ENCODE results near the gene WDFY4. TPM values are rescaled to one million over a fixed set of nuclear protein-coding genes. Genes with fewer than 3 reads are reported as not detected.

The WDFY4 gene
- total RNA-seq, 1 experiment from 2014 or later, result 0.22 TPM

DNA sequence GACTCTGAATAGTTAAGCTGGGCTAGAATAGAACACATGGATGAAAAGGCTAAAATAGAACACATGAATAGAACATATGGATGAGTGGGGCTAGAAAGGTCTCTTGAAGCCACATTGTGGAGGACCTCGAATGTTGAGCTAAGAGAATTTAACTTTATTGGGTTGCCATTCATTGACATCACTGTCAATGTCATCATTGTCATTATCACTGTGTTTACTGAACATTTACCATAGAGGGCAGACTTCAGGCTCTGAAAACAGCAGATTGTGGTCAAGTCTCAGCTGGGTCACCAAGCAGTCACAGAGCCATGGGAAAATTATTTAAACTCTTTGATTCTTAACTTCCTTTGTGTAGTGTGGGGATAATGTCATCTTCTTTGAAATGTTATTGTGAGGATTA, 80.4 kb downstream of the WDFY4 start:
- DNase-seq (ENCODE audit: low read depth, low spot score) (no peak), ATAC-seq (no peak)
- Histone ChIP-seq H3K4me1 (ENCODE audit: control insufficient read depth in 1 of 2, insufficient read depth in 2 of 2, low read length in 2 of 2) (no peaks in the 10 kb centered on the region), H3K36me3 (ENCODE audit: control insufficient read depth in 1 of 2, insufficient read depth in 2 of 2, low read length in 2 of 2) (no peaks in the 10 kb centered on the region), H3K4me2 (ENCODE audit: low read length) (no peak overlapping the region), H3K9me2 (ENCODE audit: insufficient read depth) (no peaks in the 10 kb centered on the region), H3K4me3 (replicated peaks in 1 of 2; ENCODE audit: low read depth in 1 of 2, low read length in 2 of 2) (no peak overlapping the region), H2AFZ (ENCODE audit: low read depth, low read length, poor library complexity, severe bottlenecking) (no peak overlapping the region), H3K9ac (ENCODE audit: low read length) (no peak overlapping the region), H4K20me1 (ENCODE audit: insufficient read depth) (no peaks in the 10 kb centered on the region), H3K27ac (ENCODE audit: low read depth, low read length) (no peak overlapping the region), H3K9me3 (ENCODE audit: control insufficient read depth in 1 of 2, insufficient read depth in 1 of 2, low read depth in 1 of 2, low read length in 2 of 2) (no peaks in the 10 kb centered on the region), H3K79me2 (ENCODE audit: insufficient read depth, low read length) (no peaks in the 10 kb centered on the region), H3K27me3 (ENCODE audit: insufficient read depth, low read length) (peaks cover 33% of the 10 kb centered on the region)
- POLR2A ChIA-PET, result no interaction called here
- intact Hi-C loops (cut with micrococcal nuclease), result no loop called here
- BruUV-seq (replicated peaks), result no TSS peak
- TF ChIP-seq JUND (IDR thresholded peaks at IDR 0.05), result no peak
- TF ChIP-seq CTCF (IDR thresholded peaks at IDR 0.05 in 2 of 3, conservative IDR thresholded peaks at IDR 0.05 in 1 of 3; ENCODE audit: borderline replicate concordance in 1 of 3, insufficient read depth in 1 of 3, low read depth in 2 of 3, low read length in 2 of 3), result peak in 2 of 3 experiments; percentile 14 to 28; a peak in 1 of 6 replicates
- CTCF ChIA-PET, result interaction anchor here (1.4 kb wide), 1 partner anchor 109 kb away, joined by 4 read pairs; no protein-coding TSS in a partner anchor
- RAD21 ChIA-PET (ENCODE audit: low non-redundant PET in 1 of 2, low total read pairs in 2 of 2, uncharacterized antibody in 2 of 2, unreplicated experiment in 2 of 2), result no interaction called here

GRCh38 chr10:48765527-48765926, 80.9 kb downstream of the WDFY4 start:
- POLR2A ChIA-PET, result no interaction called here
- Histone ChIP-seq H3K27me3 (ENCODE audit: insufficient read depth, low read length) (peaks cover 33% of the 10 kb centered on the region), H3K4me1 (ENCODE audit: control insufficient read depth in 1 of 2, insufficient read depth in 2 of 2, low read length in 2 of 2) (no peaks in the 10 kb centered on the region), H3K27ac (ENCODE audit: low read depth, low read length) (no peak overlapping the region), H3K9me3 (ENCODE audit: control insufficient read depth in 1 of 2, insufficient read depth in 1 of 2, low read depth in 1 of 2, low read length in 2 of 2) (no peaks in the 10 kb centered on the region), H3K4me2 (ENCODE audit: low read length) (no peak overlapping the region), H3K36me3 (ENCODE audit: control insufficient read depth in 1 of 2, insufficient read depth in 2 of 2, low read length in 2 of 2) (no peaks in the 10 kb centered on the region), H2AFZ (ENCODE audit: low read depth, low read length, poor library complexity, severe bottlenecking) (no peak overlapping the region), H3K9ac (ENCODE audit: low read length) (no peak overlapping the region), H4K20me1 (ENCODE audit: insufficient read depth) (no peaks in the 10 kb centered on the region), H3K4me3 (replicated peaks in 1 of 2; ENCODE audit: low read depth in 1 of 2, low read length in 2 of 2) (no peak overlapping the region), H3K79me2 (ENCODE audit: insufficient read depth, low read length) (no peaks in the 10 kb centered on the region), H3K9me2 (ENCODE audit: insufficient read depth) (no peaks in the 10 kb centered on the region)
- intact Hi-C loops (cut with micrococcal nuclease), result no loop called here
- no peak for DNase-seq (ENCODE audit: low read depth, low spot score)
- RAD21 ChIA-PET (ENCODE audit: low non-redundant PET in 1 of 2, low total read pairs in 2 of 2, uncharacterized antibody in 2 of 2, unreplicated experiment in 2 of 2), result no interaction called here
- CTCF ChIA-PET, result no interaction called here
- BruUV-seq (replicated peaks), result no TSS peak
- ATAC-seq, result no peak
- TF ChIP-seq POLR2A (IDR thresholded peaks at IDR 0.05; ENCODE audit: borderline replicate concordance, extremely low read depth, insufficient read depth, insufficient read length), result no peak
- no peak for TF ChIP-seq JUND (IDR thresholded peaks at IDR 0.05)
- no peak for TF ChIP-seq EZH2phosphoT487 (IDR thresholded peaks at IDR 0.05; ENCODE audit: borderline replicate concordance)
- TF ChIP-seq, protein P1, sequence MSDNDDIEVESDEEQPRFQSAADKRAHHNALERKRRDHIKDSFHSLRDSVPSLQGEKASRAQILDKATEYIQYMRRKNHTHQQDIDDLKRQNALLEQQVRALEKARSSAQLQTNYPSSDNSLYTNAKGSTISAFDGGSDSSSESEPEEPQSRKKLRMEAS (IDR thresholded peaks at IDR 0.05), result no peak
- no peak for TF ChIP-seq YY1 (IDR thresholded peaks at IDR 0.05; ENCODE audit: extremely low read depth, insufficient replicate concordance, low read depth, low read length)
- TF ChIP-seq FOSL1 (IDR thresholded peaks at IDR 0.05; ENCODE audit: low read depth), result no peak
- no peak for TF ChIP-seq CTCF (IDR thresholded peaks at IDR 0.05 in 2 of 3, conservative IDR thresholded peaks at IDR 0.05 in 1 of 3; ENCODE audit: borderline replicate concordance in 1 of 3, insufficient read depth in 1 of 3, low read depth in 2 of 3, low read length in 2 of 3)
- TF ChIP-seq RAD21 (IDR thresholded peaks at IDR 0.05; ENCODE audit: low read depth), result no peak
- TF ChIP-seq ZFX (IDR thresholded peaks at IDR 0.05), result no peak
- no peak for TF ChIP-seq SIN3A (IDR thresholded peaks at IDR 0.05; ENCODE audit: low read depth)
- no peak for TF ChIP-seq TCF7L2 (IDR thresholded peaks at IDR 0.05; ENCODE audit: borderline replicate concordance, extremely low read depth, insufficient read depth, insufficient read length)
- TF ChIP-seq EZH2 (IDR thresholded peaks at IDR 0.05), result no peak
- no peak for TF ChIP-seq SP1 (IDR thresholded peaks at IDR 0.05; ENCODE audit: low read depth)
